Astrocyte of the hippocampus (primary cell): ENCODE data around the gene CDH23.

Experiments used
- DNase-seq: peaks from one replicate; pipeline ENCODE4 v3.0.0; 2011; ENCODE audit warnings: low read depth, low spot score

CDH23 gene

GRCh38 chr10:71722849-71723248 is 326.1 kb downstream of the CDH23 start:
- DNase-seq = no peak

DNA sequence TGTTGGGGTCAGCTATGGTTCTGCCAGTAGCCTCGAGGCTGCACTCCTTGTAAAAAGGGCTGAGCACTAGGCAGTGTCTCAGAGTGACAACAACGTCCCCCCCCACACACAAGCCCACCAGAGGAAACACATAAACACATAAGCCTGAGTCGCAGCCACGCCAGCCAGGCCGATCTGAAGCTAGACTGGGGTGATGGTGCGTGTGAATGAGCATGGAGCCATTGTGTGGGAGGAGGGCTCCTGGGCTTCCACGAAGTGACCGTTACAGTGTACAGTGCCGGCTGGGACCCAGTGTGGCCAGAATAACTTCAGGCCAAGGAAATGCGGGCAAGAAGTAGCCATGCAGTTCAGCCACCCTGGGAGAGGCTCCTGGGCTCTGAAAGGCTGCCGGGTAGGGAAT is 326.6 kb downstream of the CDH23 start:
- DNase-seq = no peak

GRCh38 chr10:71724539-71724938 is 327.8 kb downstream of the CDH23 start:
- no peak for DNase-seq

DNA sequence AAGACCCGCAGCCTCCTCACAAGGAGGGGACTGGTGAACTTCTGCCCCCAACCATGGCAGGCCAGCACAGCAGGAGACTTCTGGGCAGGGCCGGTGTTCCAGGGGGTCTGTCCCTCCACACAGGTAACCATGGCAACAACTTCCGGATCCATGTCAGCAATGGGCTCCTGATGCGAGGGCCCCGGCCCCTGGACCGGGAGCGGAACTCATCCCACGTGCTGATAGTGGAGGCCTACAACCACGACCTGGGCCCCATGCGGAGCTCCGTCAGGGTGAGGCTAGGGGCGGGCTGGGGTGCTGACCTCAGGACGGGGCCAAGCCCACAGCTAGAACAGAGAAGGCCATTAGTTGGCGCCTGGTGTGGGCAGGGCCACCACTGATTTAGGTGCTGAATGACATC is 328.5 kb downstream of the CDH23 start:
- no peak for DNase-seq

- peak; percentile 57 for DNase-seq
Measured at GRCh38 chr10:71725998-71726579, 329.4 kb downstream of the CDH23 start.

- DNase-seq = no peak
Measured at GRCh38 chr10:71726580-71727104, 329.9 kb downstream of the CDH23 start.

DNA sequence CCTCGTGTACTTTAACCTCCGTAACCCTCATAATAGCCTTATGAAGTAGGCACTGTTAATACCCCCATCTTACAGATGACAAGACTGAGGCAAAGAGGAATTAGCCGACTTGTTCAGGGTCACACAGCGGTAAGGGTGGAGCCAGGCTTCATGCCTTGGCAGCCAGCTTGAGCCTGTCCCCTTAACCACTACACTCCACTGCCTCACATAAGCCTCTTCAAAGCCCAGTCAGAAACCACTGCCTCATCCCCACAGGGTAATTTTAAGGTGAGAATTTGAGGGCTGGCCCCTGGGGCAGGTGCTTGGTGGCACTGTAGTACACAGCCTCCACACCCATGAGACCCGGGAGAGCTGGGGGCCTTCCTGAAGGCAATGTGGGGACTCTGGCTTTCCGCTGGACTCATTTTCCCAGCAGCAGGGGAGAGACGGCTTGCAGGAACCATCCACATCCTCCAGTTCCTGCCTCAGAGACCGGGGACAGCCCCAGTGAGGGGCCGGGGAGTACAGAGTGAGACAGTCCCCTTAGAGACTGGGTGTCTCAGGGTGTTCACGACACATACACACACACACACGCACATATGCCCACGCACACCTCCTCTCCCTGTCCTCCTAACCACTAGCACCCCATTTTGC is 330.5 kb downstream of the CDH23 start:
- no peak for DNase-seq

DNA sequence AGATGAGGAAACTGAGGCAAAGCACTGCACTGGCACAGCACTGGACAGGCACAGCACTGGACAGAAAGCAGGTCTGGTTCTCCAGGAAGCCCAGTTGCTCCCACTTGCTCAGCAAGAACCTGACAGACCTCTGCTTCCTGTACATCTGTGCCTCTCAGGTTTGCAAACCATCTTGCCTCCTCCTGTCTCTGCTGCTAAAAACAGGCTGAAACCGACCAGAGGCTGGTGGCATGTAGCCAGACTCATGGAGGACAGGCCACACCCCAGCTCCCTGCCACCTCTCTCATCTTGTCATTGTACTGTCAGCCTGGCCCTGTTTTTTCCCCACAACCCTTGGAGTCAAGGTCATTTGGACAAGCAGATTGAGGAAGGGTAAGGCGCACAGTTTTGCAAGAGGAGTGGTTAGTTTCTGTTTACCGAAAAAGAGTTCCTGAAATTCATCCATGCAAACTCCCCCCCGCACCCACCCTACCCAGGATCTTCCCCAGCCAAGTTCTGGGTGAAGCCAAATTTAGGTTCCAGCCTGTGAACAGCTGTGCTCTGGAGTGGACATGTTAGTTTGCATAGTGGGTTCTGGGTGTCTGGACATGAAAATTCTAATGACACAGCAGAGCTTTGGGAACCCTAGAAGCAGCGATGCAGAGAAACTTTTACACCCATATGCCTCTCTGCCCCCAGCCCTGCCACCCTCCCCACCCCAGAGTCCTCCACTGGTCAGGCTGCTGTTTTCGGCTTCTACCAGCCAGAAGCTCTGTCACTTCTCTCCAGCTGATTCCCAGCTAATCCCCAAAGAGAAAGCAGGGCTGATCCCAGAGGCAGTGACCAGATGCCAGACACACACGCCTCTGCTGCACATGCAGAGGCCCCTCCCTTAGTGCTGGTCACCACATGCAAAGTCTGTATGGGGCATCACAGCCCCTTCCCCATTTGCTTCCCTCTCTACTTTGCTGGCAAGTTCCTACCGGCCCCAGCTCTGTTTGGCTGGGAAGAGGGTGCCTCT is 331.3 kb downstream of the CDH23 start:
- peak; percentile 15 for DNase-seq

GRCh38 chr10:71729161-71729636 is 332.5 kb downstream of the CDH23 start:
- peak; percentile 19 for DNase-seq

- no peak for DNase-seq
Measured at GRCh38 chr10:71731791-71732190, 335.1 kb downstream of the CDH23 start.

DNA sequence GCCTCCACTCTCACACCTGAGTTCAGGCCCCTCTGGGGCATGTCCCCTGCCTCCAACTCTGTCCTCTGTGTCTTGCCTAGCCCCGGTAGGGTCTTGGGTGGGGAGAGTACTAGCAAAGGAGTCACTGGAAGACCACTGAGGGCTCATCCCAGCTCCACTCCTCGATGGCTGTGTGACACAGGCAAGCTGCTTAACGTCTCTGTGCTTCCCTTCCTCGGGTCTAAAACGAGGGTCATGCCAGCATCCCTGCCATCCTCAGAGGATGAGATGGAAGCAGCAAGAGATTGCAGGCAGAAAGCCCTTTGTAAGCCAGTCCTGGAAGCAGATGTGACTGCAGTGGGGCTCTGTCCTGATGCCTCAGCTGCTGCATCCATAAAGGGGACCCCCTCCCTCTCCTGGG is 338.1 kb downstream of the CDH23 start:
- no peak for DNase-seq

DNA sequence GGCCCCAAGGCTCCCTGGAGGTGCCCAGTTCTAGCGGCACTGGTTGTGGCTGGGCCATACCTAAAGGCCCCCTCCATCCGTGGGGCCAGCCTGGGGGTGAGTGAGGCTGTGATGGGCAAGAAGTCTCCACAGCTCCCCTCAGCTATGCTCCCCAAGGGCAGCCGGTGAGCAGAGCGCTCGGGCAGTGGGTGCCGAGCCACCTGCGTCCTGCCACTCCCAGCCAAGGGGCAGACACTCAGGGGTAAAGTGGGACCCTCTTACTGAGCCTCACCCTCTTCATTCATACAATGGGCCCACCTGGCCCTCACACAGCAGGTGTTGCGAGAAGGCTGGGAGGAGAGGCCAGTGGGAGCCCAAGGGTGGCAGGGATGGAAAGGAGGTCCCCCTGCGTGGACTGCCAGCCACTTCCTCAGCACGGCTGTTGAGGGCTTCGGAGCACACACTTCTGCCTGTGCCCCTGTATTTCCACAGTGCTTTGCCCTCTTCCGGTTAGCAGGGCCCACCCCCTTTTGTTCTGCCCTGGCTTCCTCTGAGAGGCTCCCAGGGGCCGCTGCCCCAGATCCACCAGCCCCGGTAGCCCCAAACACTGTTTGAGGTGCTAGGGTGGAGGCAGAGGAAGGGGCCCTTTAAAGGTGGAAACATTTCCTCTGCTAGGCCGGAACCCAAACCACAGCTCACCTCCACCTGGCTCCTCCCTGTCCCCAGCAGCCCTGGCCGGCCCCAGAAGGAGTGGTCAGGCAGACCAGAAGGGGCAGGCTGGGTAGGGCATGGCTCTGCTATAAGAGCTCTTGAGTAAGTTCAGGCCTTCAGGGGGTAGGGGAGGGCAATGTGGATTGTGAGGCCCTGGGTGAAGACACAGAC is 339.2 kb downstream of the CDH23 start:
- DNase-seq = no peak

- no peak for DNase-seq
Measured at GRCh38 chr10:71736570-71736952, 339.8 kb downstream of the CDH23 start.

GRCh38 chr10:71737001-71737833 is 340.5 kb downstream of the CDH23 start:
- no peak for DNase-seq

DNA sequence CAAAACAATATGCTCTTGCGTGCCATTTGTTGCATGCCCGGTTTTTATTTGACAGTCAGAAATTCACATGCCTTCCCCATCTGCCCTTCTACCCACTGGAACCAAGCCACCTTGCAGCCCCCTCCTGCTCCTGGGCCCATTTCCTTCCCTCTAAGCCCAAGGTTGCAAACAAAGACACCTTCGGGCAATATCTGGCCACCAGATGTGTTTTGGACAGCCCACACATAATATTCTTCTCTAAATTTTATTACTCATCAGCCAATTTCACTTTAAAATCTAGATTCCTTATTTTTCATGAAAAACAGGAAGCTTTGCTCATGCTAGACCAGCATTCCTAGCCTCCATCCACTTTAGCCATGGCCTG is 341.1 kb downstream of the CDH23 start:
- DNase-seq = no peak

DNA sequence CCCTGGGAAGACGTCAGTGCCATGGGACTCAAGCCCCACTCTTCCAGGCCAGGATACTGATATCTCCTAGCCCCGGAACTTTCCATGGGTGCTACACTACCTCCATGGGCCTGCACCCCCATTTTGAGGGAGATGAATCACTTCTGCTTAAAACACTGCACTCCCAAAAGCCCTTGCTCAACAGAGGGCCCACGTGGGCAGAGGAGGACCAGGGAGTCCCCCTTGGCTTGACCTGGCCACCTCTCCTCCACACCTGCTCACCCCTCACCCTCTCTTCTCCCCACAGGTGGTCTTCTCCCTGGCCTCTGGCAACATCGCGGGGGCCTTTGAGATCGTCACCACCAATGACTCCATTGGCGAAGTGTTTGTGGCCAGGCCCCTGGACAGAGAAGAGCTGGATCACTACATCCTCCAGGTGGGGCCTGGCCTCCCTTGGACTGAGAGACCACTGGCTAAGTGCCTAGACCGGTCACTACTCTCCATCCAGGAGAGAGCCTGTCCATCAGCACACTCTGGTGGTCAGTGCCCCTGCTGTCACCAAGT is 342.7 kb downstream of the CDH23 start:
- DNase-seq = no peak

GRCh38 chr10:71740069-71740653 is 343.4 kb downstream of the CDH23 start:
- peak; percentile 68 for DNase-seq

DNA sequence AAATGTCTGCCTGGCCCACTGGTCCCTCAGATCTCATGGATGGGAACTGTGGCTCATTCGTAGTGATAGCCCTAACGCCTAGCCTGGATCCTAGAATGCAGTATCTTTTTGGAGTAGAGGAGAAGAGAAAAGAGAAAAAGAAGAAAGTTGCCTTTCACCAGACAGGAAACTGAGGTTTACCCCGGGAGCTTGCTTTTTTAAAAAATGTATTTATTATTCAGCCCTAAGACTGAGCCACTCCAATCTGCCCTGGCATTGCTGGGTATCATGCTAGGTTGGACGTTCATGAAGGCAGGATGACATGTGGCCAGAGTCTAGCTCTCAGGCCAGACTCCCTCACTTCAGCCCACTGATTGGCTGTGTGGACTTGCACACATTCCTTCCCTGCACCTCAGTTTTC is 344.3 kb downstream of the CDH23 start:
- no peak for DNase-seq

DNA sequence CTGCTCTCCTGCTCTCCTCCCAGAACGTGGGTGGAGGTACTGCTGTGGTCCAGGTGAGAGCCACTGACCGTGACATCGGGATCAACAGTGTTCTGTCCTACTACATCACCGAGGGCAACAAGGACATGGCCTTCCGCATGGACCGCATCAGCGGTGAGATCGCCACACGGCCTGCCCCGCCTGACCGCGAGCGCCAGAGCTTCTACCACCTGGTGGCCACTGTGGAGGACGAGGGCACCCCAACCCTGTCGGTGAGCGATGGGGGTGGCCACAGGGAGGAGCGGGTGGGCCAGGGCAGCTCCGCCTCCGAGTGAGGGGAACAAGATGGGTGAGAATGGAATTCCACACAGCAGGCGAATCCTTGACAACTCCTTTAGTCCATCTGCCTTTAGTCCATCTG is 345.0 kb downstream of the CDH23 start:
- no peak for DNase-seq
